ENCODE measurements around the gene SPATA16.
"Not testable (repeated sequence)": the region's sequence is repeated elsewhere in the genome, so short reads cannot be mapped to it uniquely, and the experiment has no call there.

SPATA16 gene

DNA sequence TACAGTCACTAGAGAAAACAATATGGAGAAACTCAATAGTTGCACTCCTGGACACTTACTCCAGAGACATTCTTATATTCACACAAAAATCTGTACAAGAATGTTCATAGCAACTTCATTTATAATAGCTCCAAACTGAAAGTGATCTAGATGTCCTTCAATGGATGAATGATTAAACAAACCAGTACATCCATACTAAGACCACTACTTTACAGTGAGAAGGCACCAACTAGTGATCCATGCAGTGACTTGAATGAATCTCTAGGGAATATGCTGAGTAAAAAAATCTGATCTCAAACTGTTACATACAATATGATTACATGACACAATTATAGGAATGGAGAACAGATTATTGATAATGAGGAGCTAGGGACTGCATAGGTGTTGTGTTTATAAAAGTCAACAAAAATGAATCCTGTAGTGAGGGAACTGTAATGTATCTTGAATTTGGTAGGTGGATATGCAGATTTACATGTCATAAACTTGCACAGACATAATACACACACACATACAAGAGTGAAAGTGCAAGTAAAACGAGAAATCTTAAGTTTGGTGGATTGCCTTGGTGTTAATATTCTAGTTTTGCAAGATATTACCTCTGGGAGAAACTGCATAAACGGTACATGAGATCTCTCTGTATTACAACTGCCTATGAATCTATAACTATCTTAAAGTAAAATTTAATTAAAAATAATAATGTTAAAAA lies 85.7 kb downstream of the SPATA16 start:
- no peak for DNase-seq

DNA sequence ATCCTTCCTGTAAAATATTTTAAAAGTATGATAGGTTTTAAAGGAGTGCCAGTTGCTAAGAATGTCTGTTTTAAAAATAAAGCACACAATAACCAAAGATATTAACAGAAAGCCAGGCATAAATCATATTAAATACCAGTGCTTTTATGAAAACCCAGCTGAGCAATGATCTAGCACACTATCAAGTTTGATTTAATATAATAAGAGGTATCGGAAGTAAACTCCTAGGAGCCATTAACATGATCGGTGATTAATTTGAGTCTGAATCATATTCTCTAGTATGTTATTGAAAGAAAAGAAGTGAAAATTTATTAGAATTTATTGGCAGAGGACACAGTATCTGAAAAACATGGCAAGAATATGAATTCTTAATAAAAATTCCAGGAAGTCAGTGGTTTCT lies 91.7 kb downstream of the SPATA16 start:
- DNase-seq = no peak

DNA sequence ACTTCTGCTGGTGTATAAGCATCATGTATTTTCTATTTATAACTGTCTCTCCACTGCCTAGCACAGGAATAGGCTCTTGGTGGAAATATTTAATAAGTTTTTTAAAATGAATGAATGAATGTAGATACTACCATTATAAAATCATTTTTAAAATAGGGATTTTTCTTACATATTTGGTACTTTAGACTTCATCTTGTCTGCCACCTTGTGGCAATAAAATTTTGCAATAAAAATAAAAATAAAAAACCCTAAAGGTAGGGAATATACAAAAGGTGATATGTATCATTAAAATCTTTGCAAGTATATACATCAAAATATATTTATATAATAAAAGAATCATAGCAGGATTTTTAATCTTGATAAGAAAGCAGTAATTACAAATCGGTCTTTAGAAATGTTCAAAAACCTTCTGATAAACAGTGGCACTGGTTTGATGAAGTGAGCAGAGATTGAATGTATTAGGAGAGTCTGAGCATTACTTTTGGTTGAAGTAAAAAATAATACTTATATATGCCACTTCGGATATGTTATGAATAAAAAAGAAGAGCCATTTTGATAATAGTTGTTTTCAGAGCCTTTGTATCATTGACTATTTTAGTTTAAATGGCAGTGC lies 95.2 kb downstream of the SPATA16 start:
- no peak for DNase-seq

DNA sequence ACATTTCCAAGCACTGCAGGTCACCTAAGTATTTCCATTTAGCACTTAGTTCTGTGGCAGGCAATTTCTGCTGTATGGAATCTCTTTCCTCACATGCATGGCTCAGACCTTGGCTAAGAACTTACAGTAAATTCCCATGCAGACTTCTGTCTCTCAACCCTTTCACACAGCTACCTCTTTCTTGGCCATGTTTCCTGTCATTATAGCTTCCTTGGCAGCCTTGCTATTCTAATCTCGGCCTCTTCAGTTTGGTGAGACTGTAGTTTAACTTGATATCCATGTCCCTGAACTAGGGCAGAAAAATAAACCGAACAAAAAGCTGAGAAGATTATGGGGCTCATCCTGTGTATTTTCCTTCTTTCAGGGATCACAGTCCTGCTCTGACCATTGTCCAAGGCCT lies 96.0 kb downstream of the SPATA16 start:
- no peak for DNase-seq

DNA sequence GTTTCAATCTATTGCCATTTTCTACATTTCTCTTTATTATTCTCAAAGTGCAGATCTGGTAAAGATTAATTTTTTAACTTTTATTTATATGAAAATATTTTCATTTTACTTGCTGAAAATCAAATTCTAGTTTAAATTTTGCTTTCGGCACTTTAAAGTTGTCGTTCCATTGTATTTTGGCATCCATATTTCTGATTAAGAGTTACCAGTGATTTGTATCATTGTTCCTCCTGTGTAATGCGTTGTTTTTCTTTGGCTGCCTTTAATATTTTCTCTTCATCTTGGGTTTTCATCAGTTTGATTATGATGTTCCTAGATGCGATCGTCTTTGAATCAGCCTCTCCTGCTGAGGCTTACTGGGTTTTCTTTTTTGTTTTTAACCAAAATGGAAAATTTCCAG lies 97.3 kb downstream of the SPATA16 start:
- DNase-seq = no peak

DNA sequence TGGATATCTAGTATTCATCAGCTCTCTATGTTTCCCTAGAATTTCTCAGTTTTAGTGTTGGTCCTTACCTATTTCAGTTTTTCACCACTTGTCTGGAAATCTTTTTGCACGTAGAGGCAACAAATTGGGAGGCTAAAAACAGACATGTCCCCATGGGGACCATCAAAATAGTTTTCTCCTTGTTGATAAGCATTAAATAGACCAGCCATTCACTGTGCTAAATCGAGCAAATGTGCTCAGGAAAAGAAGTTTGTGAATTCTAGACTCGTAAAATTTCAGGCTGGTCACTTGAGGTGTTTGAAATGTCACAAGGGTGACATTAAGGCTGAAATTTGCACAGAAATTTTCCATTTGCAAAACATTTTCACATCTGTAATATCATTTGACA lies 102.6 kb downstream of the SPATA16 start:
- DNase-seq = no peak

DNA sequence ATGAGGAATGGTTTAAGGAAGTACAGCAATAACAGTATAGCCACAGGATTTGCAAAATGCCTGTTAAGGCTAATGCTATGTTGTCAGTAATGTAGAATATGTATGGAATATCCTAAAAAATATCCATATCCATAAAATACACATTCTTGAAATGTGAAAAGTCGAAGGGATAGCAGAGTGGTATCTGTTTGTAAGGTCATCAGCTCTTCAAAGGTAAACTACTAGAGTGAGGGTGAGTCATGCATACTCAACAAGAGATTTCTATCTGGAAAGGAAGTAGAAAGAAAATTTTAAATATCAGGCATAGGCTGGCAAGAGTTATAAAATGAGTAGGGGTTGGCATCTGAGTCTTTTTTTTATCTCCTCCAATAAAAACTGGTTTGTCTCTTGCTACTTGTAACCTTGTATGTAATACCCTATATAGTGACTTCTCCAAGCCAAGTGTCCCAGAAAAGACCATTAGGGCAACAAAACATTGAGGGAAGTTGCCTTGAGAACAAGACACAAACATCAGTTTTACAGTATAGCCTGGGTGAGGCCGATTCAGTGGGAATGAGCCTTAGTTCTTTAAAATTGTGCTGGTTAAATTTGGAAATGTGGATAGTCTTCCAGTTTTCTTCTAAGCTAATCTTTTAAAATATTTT lies 103.1 kb downstream of the SPATA16 start:
- no peak for DNase-seq

DNA sequence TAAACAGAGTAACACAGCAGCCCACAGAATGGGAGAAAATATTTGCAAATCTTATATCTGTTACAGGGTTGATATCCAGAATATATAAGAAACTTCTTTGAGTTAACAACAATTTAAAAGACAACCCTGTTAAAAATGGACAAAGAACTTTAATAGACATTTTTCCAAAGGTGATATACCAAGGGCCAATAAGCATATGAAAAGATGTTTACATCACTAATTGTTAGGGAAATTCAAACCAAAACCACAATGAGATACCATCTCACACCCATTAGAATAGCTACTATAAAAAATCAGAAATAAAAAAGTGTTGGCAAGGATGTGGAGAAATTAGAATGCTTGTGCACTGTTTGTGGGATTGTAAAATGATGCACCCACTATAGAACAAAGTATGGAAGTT lies 110.8 kb downstream of the SPATA16 start:
- DNase-seq = no peak

DNA sequence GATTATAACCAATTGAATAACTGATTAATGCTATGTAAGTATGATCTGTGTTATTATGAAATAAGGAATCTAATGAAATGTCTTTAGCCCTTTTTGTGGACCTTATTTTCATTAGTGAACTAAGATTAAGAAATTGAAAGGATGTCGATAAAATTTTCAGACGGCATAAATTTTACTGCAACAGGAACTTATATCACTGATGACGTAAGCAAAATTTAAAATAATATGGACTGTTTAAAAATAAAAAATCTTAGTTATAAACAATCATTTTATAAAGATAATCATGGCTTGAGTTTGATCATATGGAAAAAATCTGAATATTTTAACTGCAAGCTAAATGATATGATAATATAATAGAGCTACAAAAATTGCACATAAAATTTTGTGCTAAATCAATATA lies 112.7 kb downstream of the SPATA16 start:
- no peak for DNase-seq

DNA sequence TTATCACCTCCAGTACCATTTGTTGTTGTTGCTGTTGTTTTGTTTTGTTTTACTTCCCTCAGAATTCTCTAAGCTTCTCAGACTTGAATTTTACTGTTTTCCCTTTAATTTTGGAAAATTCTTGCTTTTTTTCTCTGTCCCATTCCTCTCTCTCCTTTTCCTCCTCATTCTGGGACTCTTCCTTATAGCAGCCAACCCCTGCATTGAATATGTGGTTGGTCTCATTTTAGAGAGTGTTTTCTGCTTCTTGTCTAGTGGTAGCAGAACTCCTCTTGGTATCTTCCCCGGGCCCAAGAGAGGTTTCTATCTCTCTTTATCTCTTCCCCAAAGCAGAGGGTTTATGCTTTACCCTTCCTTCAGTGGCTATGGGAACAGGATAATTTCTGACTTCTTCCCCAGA lies 113.6 kb downstream of the SPATA16 start:
- no peak for DNase-seq

DNA sequence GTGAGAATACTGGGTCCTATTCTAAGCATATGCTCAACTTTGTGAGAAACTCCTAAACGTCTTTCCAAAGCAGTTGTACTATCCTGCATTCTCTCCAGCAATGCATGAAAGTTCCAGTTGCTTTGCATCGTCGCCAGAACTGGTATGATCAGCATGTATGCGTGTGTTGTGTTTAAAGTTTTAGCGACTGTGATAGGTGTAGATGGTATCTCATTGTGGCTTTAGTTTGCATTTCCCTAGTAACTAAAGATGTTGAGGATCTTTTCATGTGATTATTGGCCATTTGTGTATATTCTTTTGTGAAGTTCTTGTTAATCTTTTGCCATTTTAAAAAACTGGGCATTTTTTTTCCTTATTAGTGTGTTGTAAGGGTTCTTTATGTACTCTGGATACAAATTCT lies 115.1 kb downstream of the SPATA16 start:
- no peak for DNase-seq

DNA sequence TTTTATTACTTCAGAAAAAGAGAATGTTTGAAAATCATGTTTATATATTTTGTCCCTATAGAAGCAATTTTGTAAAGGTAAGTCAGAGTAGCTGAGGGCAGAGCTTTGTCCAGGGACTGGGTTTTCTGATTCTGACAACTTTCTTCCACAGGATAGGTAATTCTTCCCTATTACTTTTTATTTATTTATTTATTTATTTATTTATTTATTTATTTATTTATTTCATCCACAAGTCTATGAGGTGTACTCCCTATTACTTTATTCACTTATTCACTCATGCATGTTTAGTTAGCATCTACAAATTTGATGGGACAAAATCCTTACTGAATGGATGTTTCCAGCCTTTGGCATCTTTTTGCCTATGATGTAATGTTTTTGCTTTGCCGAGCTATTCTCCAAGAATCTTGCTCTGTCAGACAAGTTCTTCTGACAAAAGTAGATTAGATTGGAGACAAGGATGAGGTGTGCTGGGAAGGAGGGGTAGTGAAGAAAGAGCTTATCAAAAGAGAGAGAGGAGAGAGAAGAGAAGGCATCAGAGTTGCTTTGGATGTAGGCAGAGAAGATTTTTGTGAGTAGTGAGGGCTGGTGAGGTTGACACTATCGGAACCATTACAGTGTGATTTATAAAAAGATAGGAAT lies 119.4 kb downstream of the SPATA16 start:
- no peak for DNase-seq

DNA sequence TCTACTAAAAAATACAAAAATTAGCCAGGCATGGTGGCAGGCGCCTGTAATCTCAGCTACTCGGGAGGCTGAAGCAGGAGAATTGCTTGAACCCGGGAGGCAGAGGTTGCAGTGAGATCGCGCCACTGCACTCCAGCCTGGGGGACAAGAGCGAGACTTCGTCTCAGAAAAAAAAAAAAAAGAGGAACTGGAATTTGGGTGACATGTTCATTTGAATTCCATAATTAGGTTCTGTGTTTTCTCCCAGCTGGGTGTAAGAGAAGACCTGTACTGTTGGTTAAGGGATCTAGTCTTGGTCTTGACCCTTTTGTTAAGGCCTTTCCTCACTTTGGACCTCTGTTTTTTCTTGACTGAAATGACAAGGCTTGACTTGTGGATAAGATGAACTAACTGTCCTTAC lies 120.9 kb downstream of the SPATA16 start:
- DNase-seq = not testable (repeated sequence)

DNA sequence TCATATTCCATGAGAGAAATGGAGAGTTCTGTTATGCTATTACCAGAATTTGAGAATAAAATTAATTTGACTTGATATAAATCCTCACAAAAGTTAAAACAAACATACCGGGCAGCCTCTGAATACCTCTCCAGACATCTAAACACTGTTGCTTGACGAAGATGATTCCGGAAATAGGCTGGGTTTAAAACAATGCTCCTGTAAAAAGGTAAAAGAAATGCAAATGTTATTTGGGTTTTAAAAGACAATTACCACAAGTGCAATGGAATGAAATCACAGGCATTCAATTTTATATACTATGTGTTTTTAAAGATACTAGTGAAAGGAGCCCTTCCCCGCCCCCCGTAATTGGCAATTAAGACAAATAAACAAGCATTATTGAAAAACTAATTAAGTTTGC lies 121.7 kb downstream of the SPATA16 start:
- no peak for DNase-seq

DNA sequence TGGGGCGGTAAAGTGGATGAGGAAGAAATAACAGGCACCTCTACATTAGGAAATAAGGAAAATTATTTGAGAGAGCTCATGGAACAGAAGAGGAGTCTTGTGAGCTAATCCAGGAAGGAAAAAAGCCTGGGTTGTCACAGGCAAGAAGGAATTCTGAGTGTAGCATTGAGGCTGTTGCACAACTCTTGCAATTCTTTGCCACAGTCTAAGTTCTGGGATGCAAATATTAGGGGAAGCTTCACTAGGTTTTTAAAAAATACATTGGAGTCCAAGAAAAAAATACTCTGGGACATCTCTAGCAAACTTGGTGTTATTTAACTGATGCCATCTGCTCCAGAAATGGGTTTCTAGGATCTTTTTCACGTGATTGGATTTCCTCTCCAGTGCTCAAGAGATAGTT lies 122.3 kb downstream of the SPATA16 start:
- DNase-seq = no peak

DNA sequence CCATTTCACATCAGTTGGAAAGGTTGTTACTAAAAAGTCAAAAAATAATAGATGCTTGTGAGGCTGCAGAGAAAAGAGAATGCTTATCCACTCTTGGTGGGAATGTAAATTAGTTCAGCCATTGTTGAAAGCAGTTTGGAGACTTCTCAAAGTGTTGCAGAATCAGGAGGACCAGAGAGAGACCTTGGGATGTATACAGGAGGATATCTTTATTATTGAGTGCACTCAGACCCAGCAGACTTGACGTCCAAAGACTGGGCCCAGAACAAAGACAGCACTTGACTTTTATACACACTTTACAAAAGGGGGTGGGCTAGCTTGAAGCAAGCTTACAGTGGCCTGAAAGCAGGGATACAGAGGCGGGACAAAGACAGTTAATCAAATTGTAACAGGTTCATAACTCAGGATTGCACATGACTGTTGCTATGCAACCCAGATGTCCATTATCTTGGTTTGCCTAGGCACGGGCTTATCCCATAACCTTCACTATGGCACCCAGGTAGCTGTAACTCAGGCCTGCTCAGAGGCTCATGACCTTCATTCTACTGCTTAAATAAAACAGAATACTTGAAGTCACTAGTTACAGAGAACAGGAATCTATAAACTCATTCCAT lies 127.7 kb downstream of the SPATA16 start:
- DNase-seq = no peak

DNA sequence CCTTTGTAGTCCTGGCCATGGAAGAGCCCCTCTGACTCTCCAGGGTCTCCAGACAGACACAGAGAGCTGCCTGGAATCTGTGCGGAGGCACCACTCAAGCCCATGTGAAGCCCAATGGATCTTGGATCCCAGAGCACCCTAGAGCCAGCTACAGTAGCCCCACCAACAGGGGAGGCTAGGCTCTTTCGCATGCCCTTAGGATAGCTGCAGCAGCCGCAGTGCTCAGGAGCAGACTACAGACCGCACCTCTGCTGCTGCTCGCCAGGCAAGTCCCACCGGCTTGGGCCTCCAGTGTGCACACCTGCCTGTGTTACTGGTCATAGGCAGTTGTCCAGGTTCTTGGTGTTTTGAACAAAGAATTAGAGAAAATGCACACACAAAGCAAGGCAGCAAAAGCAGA lies 131.6 kb downstream of the SPATA16 start:
- DNase-seq = no peak

DNA sequence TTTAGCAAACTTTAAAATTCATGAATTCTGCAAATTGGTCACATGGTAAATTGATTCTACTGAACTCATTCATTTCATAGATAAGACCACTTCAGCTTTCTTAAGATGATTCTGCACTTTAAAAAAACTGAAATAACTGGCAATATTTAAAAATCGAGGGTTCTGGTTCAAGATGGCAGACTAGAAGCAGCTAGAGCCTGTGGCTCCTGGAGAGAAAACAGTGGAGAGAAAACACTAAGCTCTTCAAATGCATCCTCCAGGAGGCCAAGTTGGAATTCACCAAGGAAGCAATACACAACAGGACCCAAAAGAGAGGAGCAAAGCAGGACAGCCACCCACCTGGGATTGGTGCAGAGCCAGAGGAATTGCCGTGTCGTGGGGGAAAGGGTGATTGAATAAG lies 132.1 kb downstream of the SPATA16 start:
- DNase-seq = no peak

DNA sequence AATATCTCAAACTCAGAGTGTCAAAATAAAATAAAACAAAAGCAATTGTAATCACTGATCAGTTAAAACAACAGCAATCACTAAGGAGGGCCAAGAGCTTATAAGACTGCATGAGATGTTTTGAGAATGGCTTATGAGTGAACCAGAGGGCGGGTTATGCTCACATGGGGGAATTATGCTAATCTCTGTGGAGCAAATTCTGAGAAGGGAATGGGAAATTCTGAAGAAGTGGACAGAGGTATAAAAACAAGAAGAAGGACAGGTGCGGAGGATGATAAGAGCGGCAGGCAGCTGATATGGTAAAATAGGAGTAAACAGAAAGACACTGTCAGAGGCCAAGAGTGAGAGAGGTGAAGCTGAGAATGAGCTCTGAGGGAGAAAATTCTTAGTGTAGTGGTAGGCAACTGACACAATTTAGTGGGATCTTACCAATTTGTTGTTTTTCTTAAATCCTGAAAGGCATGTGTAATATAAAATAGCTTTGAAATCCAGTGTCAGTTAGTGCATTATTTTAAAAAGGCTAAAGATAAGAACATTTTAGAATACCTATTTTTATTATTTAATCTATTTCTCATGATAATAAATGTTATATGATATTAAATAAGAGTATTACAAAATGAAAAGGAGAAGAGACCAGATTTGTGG lies 133.8 kb downstream of the SPATA16 start:
- no peak for DNase-seq

DNA sequence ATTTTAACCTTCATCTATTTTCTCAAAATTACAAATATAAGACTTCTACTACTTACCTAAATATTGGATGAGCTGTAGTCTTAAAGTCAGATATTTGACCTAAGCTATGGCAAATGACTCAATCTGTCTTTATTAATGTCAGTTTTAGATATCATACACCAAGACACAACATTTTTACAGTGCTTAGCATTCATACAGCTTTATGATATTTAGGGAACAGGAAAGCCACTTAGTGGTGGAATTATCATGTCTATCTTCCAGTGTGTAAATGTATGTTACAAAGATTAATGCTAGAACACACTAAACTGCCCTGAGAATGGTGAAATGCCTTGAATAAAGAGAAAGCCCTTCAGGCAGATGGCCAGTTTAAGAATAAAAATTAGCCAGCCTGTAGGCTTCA lies 135.0 kb downstream of the SPATA16 start:
- no peak for DNase-seq

DNA sequence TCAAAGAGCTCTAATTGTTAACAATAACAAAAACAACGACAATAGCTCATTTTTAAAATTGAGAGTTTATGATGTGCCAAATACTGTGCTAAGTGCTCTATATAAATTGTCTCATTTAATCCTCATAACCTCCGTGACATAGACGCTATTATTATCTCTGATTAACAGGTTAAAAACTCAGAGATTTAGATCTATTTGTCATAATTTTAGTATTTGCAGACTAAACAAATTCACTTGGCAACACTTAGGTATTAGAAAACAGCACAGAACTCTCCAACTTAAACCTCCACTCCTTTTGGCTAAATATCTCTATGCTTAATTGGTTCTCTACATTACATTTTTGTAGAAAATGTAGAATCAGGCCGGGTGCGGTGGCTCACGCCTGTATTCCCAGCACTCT lies 136.4 kb downstream of the SPATA16 start:
- no peak for DNase-seq

DNA sequence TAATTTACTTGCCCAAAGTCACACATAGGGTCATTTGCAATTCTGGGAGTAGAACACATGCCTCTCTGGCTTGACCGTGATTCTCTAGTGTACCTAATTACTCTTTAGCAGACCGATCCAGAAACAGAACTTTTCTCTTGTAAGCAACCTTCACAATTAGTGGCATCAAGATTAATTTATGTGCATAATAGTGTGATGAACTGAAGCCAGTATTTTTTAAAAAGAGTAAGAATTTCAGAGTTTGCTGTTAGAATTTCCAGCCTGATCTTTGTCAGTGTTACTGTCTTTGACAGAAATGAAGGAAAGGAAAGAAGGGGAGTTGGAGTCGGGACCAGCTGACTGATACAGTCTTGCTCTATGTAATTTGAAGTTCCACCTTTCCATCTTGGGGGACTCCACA lies 137.1 kb downstream of the SPATA16 start:
- no peak for DNase-seq

DNA sequence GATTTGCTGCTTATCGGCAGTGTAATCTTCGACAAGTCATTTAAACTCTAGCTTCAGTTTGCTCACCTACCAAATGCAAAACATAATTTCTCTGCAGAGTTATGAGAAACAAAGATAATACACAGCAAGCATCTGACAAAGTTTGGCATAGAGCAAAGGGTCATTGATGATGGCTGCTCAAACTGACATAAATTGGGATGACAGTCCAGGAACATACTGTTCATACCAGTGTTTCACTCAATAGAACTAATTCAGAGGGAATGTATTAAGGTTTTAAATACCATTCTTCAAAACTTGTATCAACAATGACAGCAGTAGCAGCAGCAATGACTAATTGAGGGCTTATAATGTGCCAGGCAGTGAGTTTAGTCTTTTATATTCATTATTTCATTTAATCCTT lies 137.6 kb downstream of the SPATA16 start:
- no peak for DNase-seq

Data from activated gamma-delta T cell treated with Interleukin-2 at 50 U/mL for 16 hours (primary cell).